Bone marrow (tissue), 2 donors: ENCODE data around the gene MRPL18.
A peak's percentile ranks its signal among the peaks of the same experiment; 100 is the strongest.
"Not testable (repeated sequence)": the region's sequence is repeated elsewhere in the genome, so short reads cannot be mapped to it uniquely, and the experiment has no call there.

Experiments used
- DNase-seq, 2 donors: peaks; one replicate each; lab custom pipeline; 2025; lab: John Stamatoyannopoulos, UW

MRPL18 gene

GRCh38 chr6:159817951-159818739 is 27.9 kb downstream of the MRPL18 start:
- no peak for DNase-seq

GRCh38 chr6:159819098-159819497 is 28.8 kb downstream of the MRPL18 start:
- DNase-seq = no peak

GRCh38 chr6:159819932-159820640 is 29.8 kb downstream of the MRPL18 start:
- peak in 1 of 2 donors; percentile 44 for DNase-seq

GRCh38 chr6:159821122-159821521 is 30.9 kb downstream of the MRPL18 start:
- DNase-seq = peak in 1 of 2 donors; percentile 31

GRCh38 chr6:159821726-159822125 is 31.5 kb downstream of the MRPL18 start:
- DNase-seq = no peak

- no peak for DNase-seq
These were observed 33.7 kb downstream of the MRPL18 start for GRCh38 chr6:159823953-159824352.

GRCh38 chr6:159824690-159825089 is 34.4 kb downstream of the MRPL18 start:
- not testable (repeated sequence) for DNase-seq

GRCh38 chr6:159826004-159826403 is 35.7 kb downstream of the MRPL18 start:
- no peak for DNase-seq

- DNase-seq = no peak
These were observed 36.8 kb downstream of the MRPL18 start for GRCh38 chr6:159826968-159827647.

- DNase-seq = no peak
These were observed 37.8 kb downstream of the MRPL18 start for GRCh38 chr6:159828074-159828473.

- peak in 1 of 2 donors; percentile 48 for DNase-seq
These were observed 39.3 kb downstream of the MRPL18 start for GRCh38 chr6:159829526-159829925.

- no peak for DNase-seq
These were observed 40.5 kb downstream of the MRPL18 start for GRCh38 chr6:159830501-159831372.

GRCh38 chr6:159831373-159831679 is 41.1 kb downstream of the MRPL18 start:
- DNase-seq = no peak

- peak in 1 of 2 donors; percentile 24 for DNase-seq
These were observed 42.7 kb downstream of the MRPL18 start for GRCh38 chr6:159832946-159833345.

GRCh38 chr6:159833556-159833955 is 43.3 kb downstream of the MRPL18 start:
- DNase-seq = no peak

- no peak for DNase-seq
These were observed 43.8 kb downstream of the MRPL18 start for GRCh38 chr6:159833997-159834603.

GRCh38 chr6:159836718-159837490 is 46.6 kb downstream of the MRPL18 start:
- no peak for DNase-seq

GRCh38 chr6:159837511-159837910 is 47.2 kb downstream of the MRPL18 start:
- DNase-seq = no peak

- no peak for DNase-seq
These were observed 47.9 kb downstream of the MRPL18 start for GRCh38 chr6:159838020-159838744.

- no peak for DNase-seq
These were observed 51.8 kb downstream of the MRPL18 start for GRCh38 chr6:159842035-159842434.
